GM12872 (cell line): ENCODE data around the gene DUSP14.

ENCODE experiments used
- TF ChIP-seq, protein P1 (sequence below): IDR thresholded peaks from 3 replicates; pipeline ENCODE4 v1.5.1; 2011; ENCODE audit warnings: low read depth, mild to moderate bottlenecking, low read length, moderate library complexity; ENCODE audit not compliant: insufficient read depth

The DUSP14 gene, protein sequence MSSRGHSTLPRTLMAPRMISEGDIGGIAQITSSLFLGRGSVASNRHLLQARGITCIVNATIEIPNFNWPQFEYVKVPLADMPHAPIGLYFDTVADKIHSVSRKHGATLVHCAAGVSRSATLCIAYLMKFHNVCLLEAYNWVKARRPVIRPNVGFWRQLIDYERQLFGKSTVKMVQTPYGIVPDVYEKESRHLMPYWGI

GRCh38 chr17:37489197-37490001, at the start of gene DUSP14:
DUSP14 (plus strand) TSS chr17:37489891; CDS start chr17:37512273, 22,382 bp downstream.
- TF ChIP-seq, protein P1, sequence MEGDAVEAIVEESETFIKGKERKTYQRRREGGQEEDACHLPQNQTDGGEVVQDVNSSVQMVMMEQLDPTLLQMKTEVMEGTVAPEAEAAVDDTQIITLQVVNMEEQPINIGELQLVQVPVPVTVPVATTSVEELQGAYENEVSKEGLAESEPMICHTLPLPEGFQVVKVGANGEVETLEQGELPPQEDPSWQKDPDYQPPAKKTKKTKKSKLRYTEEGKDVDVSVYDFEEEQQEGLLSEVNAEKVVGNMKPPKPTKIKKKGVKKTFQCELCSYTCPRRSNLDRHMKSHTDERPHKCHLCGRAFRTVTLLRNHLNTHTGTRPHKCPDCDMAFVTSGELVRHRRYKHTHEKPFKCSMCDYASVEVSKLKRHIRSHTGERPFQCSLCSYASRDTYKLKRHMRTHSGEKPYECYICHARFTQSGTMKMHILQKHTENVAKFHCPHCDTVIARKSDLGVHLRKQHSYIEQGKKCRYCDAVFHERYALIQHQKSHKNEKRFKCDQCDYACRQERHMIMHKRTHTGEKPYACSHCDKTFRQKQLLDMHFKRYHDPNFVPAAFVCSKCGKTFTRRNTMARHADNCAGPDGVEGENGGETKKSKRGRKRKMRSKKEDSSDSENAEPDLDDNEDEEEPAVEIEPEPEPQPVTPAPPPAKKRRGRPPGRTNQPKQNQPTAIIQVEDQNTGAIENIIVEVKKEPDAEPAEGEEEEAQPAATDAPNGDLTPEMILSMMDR = peak; percentile 15; the same call in 1 of the 3 replicates

DNA sequence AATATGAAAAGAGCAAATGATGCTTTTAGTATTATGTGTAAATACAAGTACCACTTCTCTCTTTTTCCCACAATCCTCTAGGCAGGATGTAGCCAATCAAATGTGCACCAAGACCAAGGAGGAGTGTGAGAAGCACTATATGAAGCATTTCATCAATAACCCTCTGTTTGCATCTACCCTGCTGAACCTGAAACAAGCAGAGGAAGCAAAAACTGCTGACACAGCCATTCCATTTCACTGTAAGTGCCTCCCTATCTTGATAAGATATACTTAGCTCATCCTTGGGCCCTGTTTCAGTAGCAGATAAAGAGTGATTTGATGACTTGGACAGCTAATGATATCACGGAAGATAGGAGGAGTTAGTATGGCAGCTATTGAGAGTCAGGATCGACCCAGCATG, 49.3 kb upstream of the DUSP14 start:
- TF ChIP-seq, protein P1 = no peak

DNA sequence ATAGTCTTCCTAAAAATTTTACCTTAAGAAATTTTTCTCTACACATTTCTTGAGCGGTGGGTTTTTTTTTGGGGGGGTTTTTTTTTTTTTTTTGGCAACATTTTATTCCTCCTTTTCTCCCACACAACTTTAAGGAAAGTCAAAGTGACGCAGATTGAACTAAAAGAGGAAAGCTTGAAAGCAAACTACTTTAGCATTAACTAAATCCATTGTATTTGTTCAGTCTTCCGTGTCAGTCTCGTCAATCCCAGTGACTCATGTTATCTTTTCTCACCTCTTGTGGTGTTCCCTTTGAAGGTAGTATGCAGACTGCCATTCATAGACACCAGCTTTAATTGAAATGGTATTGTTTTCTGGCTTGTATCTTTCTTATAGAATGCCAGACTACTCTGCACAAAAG, 43.7 kb upstream of the DUSP14 start:
- TF ChIP-seq, protein P1 = no peak

GRCh38 chr17:37447641-37448040, 42.0 kb upstream of the DUSP14 start:
- TF ChIP-seq, protein P1 = no peak

DNA sequence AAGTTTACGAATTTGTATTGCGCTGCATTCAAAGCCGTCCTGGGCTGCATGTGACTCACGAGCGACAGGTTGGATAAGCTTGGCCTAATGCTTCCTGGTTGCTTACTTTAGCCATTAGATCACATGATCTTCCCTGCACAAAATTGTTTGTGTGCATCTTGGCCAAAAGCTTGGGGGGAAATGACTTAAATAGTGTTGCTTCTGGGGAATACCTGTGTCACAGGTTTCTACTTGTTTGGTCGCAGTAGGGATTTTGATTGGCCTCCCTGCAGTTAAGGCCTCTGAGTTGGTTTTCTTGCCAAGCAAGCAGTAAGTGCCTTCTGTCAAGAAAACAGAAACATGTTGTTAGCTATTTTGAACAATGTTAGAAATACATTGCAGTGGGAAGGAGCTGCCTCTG, 39.6 kb upstream of the DUSP14 start:
- TF ChIP-seq, protein P1 = no peak

DNA sequence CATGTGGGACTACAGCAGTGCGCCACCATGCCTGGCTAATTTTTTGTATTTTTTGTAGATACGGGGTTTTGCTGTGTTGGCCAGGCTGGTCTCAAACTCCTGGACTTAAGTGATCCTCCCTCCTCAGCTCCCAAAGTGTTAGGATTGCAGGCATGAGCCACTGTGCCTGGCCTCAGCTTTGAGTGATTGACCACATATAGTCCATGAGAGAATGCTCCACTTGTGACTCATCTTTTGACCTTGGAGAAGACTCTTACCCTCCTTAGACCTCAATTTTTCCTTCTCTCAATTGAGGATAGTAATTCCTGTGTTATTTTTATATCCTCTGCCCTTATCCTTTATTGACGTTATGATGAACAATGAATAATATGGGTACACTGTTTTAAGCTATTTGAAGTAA, 30.9 kb upstream of the DUSP14 start:
- TF ChIP-seq, protein P1 = no peak

GRCh38 chr17:37461668-37462067, 28.0 kb upstream of the DUSP14 start:
- TF ChIP-seq, protein P1 = no peak
